H1 (cell line): ENCODE results near the gene POLR3H. TPM values are rescaled to one million over a fixed set of nuclear protein-coding genes. Genes with fewer than 3 reads are reported as not detected.

Experiments used
- CTCF ChIA-PET: fragments of 300-600 bp; sonication (Branson Sonifier 250); formaldehyde crosslinking; loops from one replicate; lab custom pipeline; 2021; ENCODE audit not compliant: partially characterized antibody; lab: Charles Lee
- POLR2A ChIA-PET: fragments of 300-600 bp; sonication (Branson Sonifier 250); formaldehyde crosslinking; loops from one replicate; lab custom pipeline; 2021; ENCODE audit warnings: inconsistent platforms; ENCODE audit not compliant: partially characterized antibody; lab: Charles Lee
- DNase-seq, 2 experiments: peaks; one replicate each; pipeline versions ENCODE4 v3.0.0 to v3.0.0-alpha.2; 2010 to 2022; ENCODE audit warnings: low spot score in 2 of 2, low read depth in 1 of 2, mixed read lengths in 1 of 2
- FAIRE-seq: peaks from 2 replicates; lab custom pipeline; 2011; peaks lifted over from hg19 to GRCh38; lab: Jason Lieb, UNC
- H2AFZ ChIP-seq: 2 replicates; pipeline ENCODE4 v1.8.1; 2012; ENCODE audit warnings: low read length, inconsistent platforms
- H2AK5ac ChIP-seq: 2 replicates; pipeline ENCODE4 v1.6.1; 2013; ENCODE audit warnings: low read depth, low read length
- H2BK120ac ChIP-seq: replicated peaks from 2 replicates; pipeline ENCODE3; 2013; ENCODE audit warnings: low read depth, low read length, inconsistent platforms
- H2BK12ac ChIP-seq: 2 replicates; pipeline ENCODE4 v1.6.1; 2013; ENCODE audit warnings: low read depth, low read length
- H2BK15ac ChIP-seq: 2 replicates; pipeline ENCODE4 v1.6.1; 2013; ENCODE audit warnings: low read length
- H2BK20ac ChIP-seq: 2 replicates; pipeline ENCODE4 v1.6.1; 2013; ENCODE audit warnings: low read length
- H2BK5ac ChIP-seq: 2 replicates; pipeline ENCODE4 v1.6.1; 2013; ENCODE audit warnings: low read depth, low read length
- H3K14ac ChIP-seq: 2 replicates; pipeline ENCODE4 v1.6.1; 2013; ENCODE audit warnings: inconsistent platforms; ENCODE audit not compliant: insufficient read length
- H3K18ac ChIP-seq: 2 replicates; pipeline ENCODE4 v1.6.1; 2013; ENCODE audit warnings: low read length; ENCODE audit errors: extremely low read depth
- H3K23ac ChIP-seq: 2 replicates; pipeline ENCODE4 v1.6.1; 2013; ENCODE audit warnings: inconsistent platforms; ENCODE audit not compliant: insufficient read length
- H3K23me2 ChIP-seq: 2 replicates; pipeline ENCODE4 v1.6.1; 2013; ENCODE audit warnings: low read depth, low read length
- H3K27ac ChIP-seq: 2 replicates; pipeline ENCODE4 v1.6.1; 2011; ENCODE audit warnings: low read depth, low read length, inconsistent platforms
- H3K27me3 ChIP-seq, 4 experiments: replicated peaks in 1 of 4; 1 replicate in 1 of 4; 2 replicates in 3 of 4; pipeline versions ENCODE4 v1.6.1 to v1.8.1; 2011 to 2013; ENCODE audit warnings: low read length in 3 of 4, mild to moderate bottlenecking in 3 of 4, inconsistent platforms in 2 of 4, mixed read lengths in 2 of 4, moderate library complexity in 1 of 4; ENCODE audit not compliant: control insufficient read depth in 3 of 4, insufficient read depth in 3 of 4; ENCODE audit errors: extremely low read depth in 1 of 4
- H3K36me3 ChIP-seq, 4 experiments: 2 replicates each; pipeline versions ENCODE4 v1.6.1 to v1.8.1; 2011 to 2013; ENCODE audit warnings: mild to moderate bottlenecking in 4 of 4, low read length in 3 of 4, moderate library complexity in 2 of 4, control low read depth in 1 of 4, inconsistent platforms in 1 of 4; ENCODE audit not compliant: insufficient read depth in 4 of 4, control insufficient read depth in 2 of 4
- H3K4ac ChIP-seq: replicated peaks from 2 replicates; pipeline ENCODE3; 2013; ENCODE audit warnings: low read length, low read depth, mixed read lengths, inconsistent platforms; ENCODE audit not compliant: insufficient read length
- H3K4me1 ChIP-seq, 4 experiments: replicated peaks in 1 of 4; 1 replicate in 1 of 4; 2 replicates in 3 of 4; pipeline versions ENCODE4 v1.6.1 to v1.8.1; 2011 to 2013; ENCODE audit warnings: low read length in 3 of 4, inconsistent platforms in 2 of 4, mixed read lengths in 1 of 4; ENCODE audit not compliant: insufficient read depth in 4 of 4, control insufficient read depth in 3 of 4
- H3K4me2 ChIP-seq, 2 experiments: 2 replicates each; pipeline versions ENCODE4 v1.6.1 to v1.8.1; 2011 to 2013; ENCODE audit warnings: low read depth in 2 of 2, low read length in 2 of 2, control low read depth in 1 of 2, inconsistent platforms in 1 of 2, mild to moderate bottlenecking in 1 of 2; ENCODE audit not compliant: insufficient read depth in 1 of 2
- H3K4me3 ChIP-seq, 4 experiments: fragments of 200-600, 300-600 bp in 1 of 4; sonication (generic), shearing (Covaris generic), sonication (Bioruptor Twin) in 1 of 4; 2 replicates each; pipeline versions ENCODE4 v1.5.1 to v1.8.1; 2011 to 2016; ENCODE audit warnings: low read length in 4 of 4, low read depth in 3 of 4, control low read depth in 2 of 4, inconsistent platforms in 2 of 4, mild to moderate bottlenecking in 2 of 4, mixed read lengths in 1 of 4, moderate library complexity in 1 of 4; ENCODE audit not compliant: insufficient read depth in 2 of 4; ENCODE audit errors: extremely low read depth in 1 of 4
- H3K56ac ChIP-seq: replicated peaks from 2 replicates; pipeline ENCODE3; 2013; ENCODE audit warnings: low read depth, mild to moderate bottlenecking, mixed read lengths, low read length, inconsistent platforms; ENCODE audit not compliant: insufficient read length
- H3K79me1 ChIP-seq: 2 replicates; pipeline ENCODE4 v1.6.1; 2013; ENCODE audit warnings: low read depth, low read length, control low read depth
- H3K79me2 ChIP-seq, 2 experiments: 2 replicates each; pipeline versions ENCODE4 v1.6.1 to v1.8.1; 2012 to 2013; ENCODE audit warnings: low read length in 2 of 2, mild to moderate bottlenecking in 2 of 2, inconsistent platforms in 1 of 2; ENCODE audit not compliant: insufficient read depth in 2 of 2, control insufficient read depth in 1 of 2
- H3K9ac ChIP-seq, 4 experiments: replicated peaks in 1 of 4; 1 replicate in 1 of 4; 2 replicates in 3 of 4; pipeline versions ENCODE4 v1.6.1 to v1.8.1; 2011 to 2013; ENCODE audit warnings: low read depth in 3 of 4, low read length in 3 of 4, control low read depth in 2 of 4, mild to moderate bottlenecking in 2 of 4, moderate library complexity in 2 of 4, inconsistent platforms in 1 of 4; ENCODE audit errors: extremely low read depth in 1 of 4
- H3K9me3 ChIP-seq, 2 experiments: 2 replicates each; pipeline versions ENCODE4 v1.6.1 to v1.8.1; 2012 to 2013; ENCODE audit warnings: mild to moderate bottlenecking in 2 of 2, moderate library complexity in 2 of 2, control low read depth in 1 of 2, inconsistent platforms in 1 of 2, low read depth in 1 of 2, low read length in 1 of 2, mixed read lengths in 1 of 2; ENCODE audit not compliant: insufficient read depth in 2 of 2
- H4K20me1 ChIP-seq, 2 experiments: replicated peaks in 1 of 2; 2 replicates each; pipeline versions ENCODE3 to v1.8.1; 2011 to 2013; ENCODE audit warnings: inconsistent platforms in 2 of 2, low read length in 2 of 2, mild to moderate bottlenecking in 1 of 2; ENCODE audit not compliant: insufficient read depth in 2 of 2, control insufficient read depth in 1 of 2
- H4K5ac ChIP-seq: 2 replicates; pipeline ENCODE4 v1.6.1; 2013; ENCODE audit warnings: low read length, low read depth, mixed read lengths, inconsistent platforms; ENCODE audit not compliant: insufficient read length
- H4K8ac ChIP-seq: 2 replicates; pipeline ENCODE4 v1.8.0; 2013; ENCODE audit warnings: mild to moderate bottlenecking, moderate library complexity, low read length, inconsistent platforms; ENCODE audit not compliant: insufficient read depth; ENCODE audit errors: extremely low read depth
- H4K91ac ChIP-seq: replicated peaks from 2 replicates; pipeline ENCODE3; 2013; ENCODE audit warnings: low read length, mixed read lengths, inconsistent platforms; ENCODE audit not compliant: insufficient read length
- NANOG ChIP-seq: IDR thresholded peaks from 2 replicates; pipeline ENCODE4 v1.6.1; 2011; ENCODE audit warnings: low read length, low read depth, mild to moderate bottlenecking, inconsistent platforms; ENCODE audit not compliant: insufficient read depth, poor library complexity, severe bottlenecking
- POLR2A ChIP-seq, 2 experiments: IDR thresholded peaks; 1 replicate in 1 of 2; 2 replicates in 1 of 2; pipeline ENCODE4 v1.6.1; 2011; ENCODE audit warnings: low read depth in 2 of 2, low read length in 2 of 2, mild to moderate bottlenecking in 2 of 2; ENCODE audit errors: control extremely low read depth in 1 of 2
- RAD21 ChIP-seq, 2 experiments: IDR thresholded peaks in 1 of 2; conservative IDR thresholded peaks in 1 of 2; 2 replicates each; pipeline ENCODE4 v1.6.1; 2011; ENCODE audit warnings: low read depth in 2 of 2, low read length in 2 of 2, improper control_type of control experiment in 1 of 2, inconsistent platforms in 1 of 2, mild to moderate bottlenecking in 1 of 2, moderate library complexity in 1 of 2
- WGBS, 2 experiments: shearing (Covaris generic) in 1 of 2; methylation state at CpG; one replicate each; pipeline versions ENCODE4 v1.1.6 to v1.1.7; 2013 to 2015; ENCODE audit warnings: low lambda C conversion rate in 2 of 2, mixed read lengths in 2 of 2, inconsistent platforms in 1 of 2, low coverage in 1 of 2, missing lambda C conversion rate in 1 of 2; ENCODE audit not compliant: insufficient replicate concordance in 2 of 2, insufficient coverage in 1 of 2, insufficient read length in 1 of 2; ENCODE audit errors: extremely low coverage in 1 of 2, missing lambda C conversion rate in 1 of 2; 5-methylcytosine and 5-hydroxymethylcytosine counted together
- polyA plus RNA-seq, 7 experiments: library from polyadenylated mRNA; depleted of rRNA in 3 of 7; stranded (reverse) in 5 of 7; unstranded in 2 of 7; fragments of >200 nt in 5 of 7; fragments of 200-250 nt in 2 of 7; gene quantifications; 1 replicate in 5 of 7; 2 replicates in 1 of 7; 4 replicates in 1 of 7; pipeline versions ENCODE4 v1.2.1 to v1.2.3, GENCODE V29; 2011 to 2013; ENCODE audit warnings: missing spikeins in 2 of 7, mixed read lengths in 2 of 7
- total RNA-seq: library from RNA; stranded (reverse); fragmentation: NEBNext Ultra II Directional; extraction: Animal tissue kit (Norgen Biotek cat#: 25700); gene quantifications from 2 replicates; pipeline ENCODE4 v1.2.1, GENCODE V29; 2021
- TF ChIP-seq, protein P1 (sequence below), 3 experiments: IDR thresholded peaks; 1 replicate in 2 of 3; 2 replicates in 1 of 3; pipeline versions ENCODE4 v1.5.1 to v1.6.1; 2011; ENCODE audit warnings: low read length in 3 of 3, mild to moderate bottlenecking in 3 of 3, inconsistent platforms in 2 of 3, low read depth in 1 of 3, moderate library complexity in 1 of 3; ENCODE audit not compliant: insufficient read depth in 1 of 3; ENCODE audit errors: control extremely low read depth in 1 of 3

Gene POLR3H
- total and polyA plus RNA-seq, 2 of the 8 experiments (the other 6 are each of a cell fraction or from before 2014, with no cell fraction given): 29.7 to 39.2 TPM

DNA sequence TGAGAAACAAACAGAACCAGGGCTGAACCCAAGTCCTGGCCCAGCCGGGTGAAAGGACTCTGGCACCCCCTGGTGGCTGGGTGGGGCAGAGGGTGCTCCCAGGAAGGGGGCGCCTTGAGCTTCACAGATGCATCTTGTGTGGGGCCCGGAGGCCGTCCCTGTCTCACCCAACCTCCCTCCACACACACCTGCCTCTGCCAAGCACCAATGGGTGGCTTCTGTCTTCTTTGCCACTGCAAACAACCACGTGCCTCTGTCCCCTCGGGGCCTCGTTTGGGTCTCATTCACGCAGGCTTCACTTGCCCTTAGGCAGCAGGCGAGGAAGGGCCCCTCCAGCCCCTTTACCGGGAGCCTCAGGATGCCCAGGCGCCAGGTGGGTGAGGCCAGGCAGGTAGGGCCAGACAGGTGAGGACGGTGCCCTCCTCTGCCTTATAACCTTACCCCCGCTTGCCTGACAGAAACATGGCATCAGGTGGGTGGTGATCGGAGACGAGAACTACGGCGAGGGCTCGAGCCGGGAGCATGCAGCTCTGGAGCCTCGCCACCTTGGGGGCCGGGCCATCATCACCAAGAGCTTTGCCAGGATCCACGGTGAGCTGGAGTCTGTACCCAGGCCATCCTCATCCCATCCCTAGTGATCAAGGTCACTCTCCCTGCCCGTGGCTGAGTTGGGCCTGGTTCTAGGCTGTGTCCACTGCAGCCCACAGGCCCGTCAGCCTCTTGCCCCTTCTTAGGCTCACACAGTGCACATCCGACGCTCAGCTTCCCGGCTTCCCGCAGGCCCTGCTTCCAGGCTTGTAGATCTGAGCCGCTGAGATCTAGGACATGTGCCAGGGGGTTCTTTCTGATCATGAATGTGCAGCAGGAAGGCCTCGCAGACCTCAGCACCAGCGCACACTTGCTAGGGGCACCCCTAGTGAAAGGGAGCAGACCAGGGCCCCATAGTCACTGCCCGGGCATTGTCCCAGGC, 17.2 kb downstream of the POLR3H start:
- no peak overlapping the region for H2BK12ac ChIP-seq
- H3K56ac ChIP-seq: no peak overlapping the region
- no peak overlapping the region for H2AK5ac ChIP-seq
- WGBS, 2 experiments: 92% methylated on average over 32 of the region's 32 CpGs; no CpG with 5 or more reads in 1 of the 2 experiments
- H3K23ac ChIP-seq: no peak overlapping the region
- peak in 1 of 2 experiments; percentile 90 for DNase-seq
- H2AFZ ChIP-seq: no peak overlapping the region
- H3K4me2 ChIP-seq: no peak overlapping the region
- H4K20me1 ChIP-seq: peaks cover 9 to 31% of the 10 kb centered on the region in 2 experiments
- H3K4me3 ChIP-seq: no peak overlapping the region
- H3K4me1 ChIP-seq: no peaks in the 10 kb centered on the region; a peak in 1 of 7 replicates
- no peaks in the 10 kb centered on the region; a peak in 1 of 4 replicates for H3K79me2 ChIP-seq
- no peak overlapping the region for H3K9ac ChIP-seq
- no peak overlapping the region for H3K4ac ChIP-seq
- H2BK5ac ChIP-seq: no peak overlapping the region
- TF ChIP-seq RAD21 (IDR thresholded peaks at IDR 0.05 in 1 of 2, conservative IDR thresholded peaks at IDR 0.05 in 1 of 2; ENCODE audit: low read depth in 2 of 2, low read length in 2 of 2) (peak; percentile 70 to 76), POLR2A (IDR thresholded peaks at IDR 0.05; ENCODE audit: control extremely low read depth in 1 of 2, low read depth in 2 of 2, low read length in 2 of 2) (peak in 1 of 2 experiments; percentile 62; a peak in 1 of 3 replicates), NANOG (no peak)
- TF ChIP-seq, protein P1, sequence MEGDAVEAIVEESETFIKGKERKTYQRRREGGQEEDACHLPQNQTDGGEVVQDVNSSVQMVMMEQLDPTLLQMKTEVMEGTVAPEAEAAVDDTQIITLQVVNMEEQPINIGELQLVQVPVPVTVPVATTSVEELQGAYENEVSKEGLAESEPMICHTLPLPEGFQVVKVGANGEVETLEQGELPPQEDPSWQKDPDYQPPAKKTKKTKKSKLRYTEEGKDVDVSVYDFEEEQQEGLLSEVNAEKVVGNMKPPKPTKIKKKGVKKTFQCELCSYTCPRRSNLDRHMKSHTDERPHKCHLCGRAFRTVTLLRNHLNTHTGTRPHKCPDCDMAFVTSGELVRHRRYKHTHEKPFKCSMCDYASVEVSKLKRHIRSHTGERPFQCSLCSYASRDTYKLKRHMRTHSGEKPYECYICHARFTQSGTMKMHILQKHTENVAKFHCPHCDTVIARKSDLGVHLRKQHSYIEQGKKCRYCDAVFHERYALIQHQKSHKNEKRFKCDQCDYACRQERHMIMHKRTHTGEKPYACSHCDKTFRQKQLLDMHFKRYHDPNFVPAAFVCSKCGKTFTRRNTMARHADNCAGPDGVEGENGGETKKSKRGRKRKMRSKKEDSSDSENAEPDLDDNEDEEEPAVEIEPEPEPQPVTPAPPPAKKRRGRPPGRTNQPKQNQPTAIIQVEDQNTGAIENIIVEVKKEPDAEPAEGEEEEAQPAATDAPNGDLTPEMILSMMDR (IDR thresholded peaks at IDR 0.05; ENCODE audit: control extremely low read depth in 1 of 3, insufficient read depth in 1 of 3, low read depth in 1 of 3, low read length in 3 of 3): peak; percentile 76 to 91 (median 85)
- no peak overlapping the region for H4K91ac ChIP-seq
- H3K27me3 ChIP-seq: no peaks in the 10 kb centered on the region
- no peak overlapping the region for H3K14ac ChIP-seq
- H2BK15ac ChIP-seq: no peak overlapping the region
- no peak for FAIRE-seq
- H2BK20ac ChIP-seq: no peak overlapping the region
- H3K79me1 ChIP-seq: 0 out of 2 replicates have a peak, but pooled peaks cover 2% of the 10 kb centered on the region
- H4K8ac ChIP-seq: 0 out of 2 replicates have a peak overlapping the region, but pooled peaks have one; percentile 26
- H3K9me3 ChIP-seq: no peaks in the 10 kb centered on the region
- ChIA-PET POLR2A (interaction anchor here (0.6 to 2.7 kb wide), 22 partner anchors 8 to 160 kb away, joined by 3 to 12 read pairs (median 4); partner anchors contain the start of genes ACO2, PHF5A, PMM1 and TEF), CTCF (interaction anchor here (0.5 to 4.8 kb wide), 49 partner anchors 8 to 904 kb away, joined by 3 to 52 read pairs (median 4); partner anchors contain the start of genes ACO2, PHF5A, POLR3H and TOB2)
- H3K36me3 ChIP-seq: peaks cover 25 to 53% (median 34%) of the 10 kb centered on the region in 4 experiments
- no peak overlapping the region for H4K5ac ChIP-seq
- H3K23me2 ChIP-seq: no peaks in the 10 kb centered on the region
- no peak overlapping the region for H3K27ac ChIP-seq
- H3K18ac ChIP-seq: no peak overlapping the region
- no peak overlapping the region for H2BK120ac ChIP-seq
